GM21360 (cell line): ENCODE data around the gene VPS25.

Experiments
- ATAC-seq: cut with Tn5 transposase; IDR thresholded peaks from one replicate; pipeline ENCODE4 v1.9.1; 2021; ENCODE audit warnings: mild to moderate bottlenecking, moderate library complexity; ENCODE audit not compliant: unreplicated experiment

VPS25 gene

GRCh38 chr17:42795061-42795460, 21.8 kb downstream of the VPS25 start:
- ATAC-seq = no peak

- ATAC-seq = no peak
Observed at GRCh38 chr17:42795465-42795864, 22.2 kb downstream of the VPS25 start.

- no peak for ATAC-seq
Observed at GRCh38 chr17:42796066-42796758, 23.0 kb downstream of the VPS25 start.

GRCh38 chr17:42797067-42798007, 24.1 kb downstream of the VPS25 start:
- ATAC-seq = no peak

- ATAC-seq = no peak
Observed at GRCh38 chr17:42798011-42798382, 24.7 kb downstream of the VPS25 start.

GRCh38 chr17:42798383-42799380, 25.4 kb downstream of the VPS25 start, which contains the start of the genes CNTD1 and COA3:
CNTD1 (plus strand) TSS chr17:42798861; CDS start chr17:42799068, 207 bp downstream.
COA3 (minus strand) TSS chr17:42798704; CDS start chr17:42798681, 23 bp downstream.
- peak; percentile 54 for ATAC-seq

- ATAC-seq = no peak
Observed at GRCh38 chr17:42803074-42803883, 30.0 kb downstream of the VPS25 start.

- ATAC-seq = no peak
Observed at GRCh38 chr17:42804918-42805367, 31.7 kb downstream of the VPS25 start.

- no peak for ATAC-seq
Observed at GRCh38 chr17:42806249-42806648, 33.0 kb downstream of the VPS25 start.

GRCh38 chr17:42809250-42809649, 36.0 kb downstream of the VPS25 start:
- no peak for ATAC-seq

- ATAC-seq = no peak
Observed at GRCh38 chr17:42814633-42815399, 41.6 kb downstream of the VPS25 start.

GRCh38 chr17:42817866-42818265, 44.6 kb downstream of the VPS25 start:
- no peak for ATAC-seq

- ATAC-seq = no peak
Observed at GRCh38 chr17:42818379-42818778, 45.1 kb downstream of the VPS25 start.

GRCh38 chr17:42819939-42820535, 46.8 kb downstream of the VPS25 start:
- ATAC-seq = no peak

GRCh38 chr17:42821176-42821575, 47.9 kb downstream of the VPS25 start:
- no peak for ATAC-seq

- ATAC-seq = no peak
Observed at GRCh38 chr17:42827472-42827871, 54.2 kb downstream of the VPS25 start.
